Thoracic aorta (tissue), 2 donors: Measurements from ENCODE around the gene VIP. TPM values are rescaled to one million over a fixed set of nuclear protein-coding genes. Genes with fewer than 3 reads are reported as not detected.

Experiments
- ATAC-seq: fragments of 150-250 bp; one replicate; pipeline ENCODE4 v1.8.0; 2017; ENCODE audit warnings: low read depth; ENCODE audit not compliant: insufficient number of reproducible peaks, low FRiP score
- DNase-seq: peaks from one replicate; pipeline ENCODE4 v3.0.0-alpha.2; 2020; ENCODE audit warnings: low spot score
- H3K27ac ChIP-seq, 2 donors: fragments of 200-600 bp; sonication (generic); 1 replicate in 1 of 2; 2 replicates in 1 of 2; pipeline ENCODE4 v1.5.1; 2016; ENCODE audit warnings: mild to moderate bottlenecking in 2 of 2, moderate library complexity in 2 of 2
- H3K27me3 ChIP-seq: fragments of 200-600 bp; sonication (generic); replicated peaks from 2 replicates; pipeline ENCODE4 v1.6.0; 2016; ENCODE audit warnings: mild to moderate bottlenecking; ENCODE audit not compliant: insufficient read depth
- H3K36me3 ChIP-seq: fragments of 200-600 bp; sonication (generic); one replicate; pipeline ENCODE4 v1.5.1; 2016
- H3K4me1 ChIP-seq, 2 donors: fragments of 200-600 bp; sonication (generic); 1 replicate in 1 of 2; 2 replicates in 1 of 2; pipeline versions ENCODE4 v1.5.1 to v1.6.0; 2016; ENCODE audit warnings: low read depth in 2 of 2, mild to moderate bottlenecking in 1 of 2; ENCODE audit not compliant: control insufficient read depth in 1 of 2
- H3K4me3 ChIP-seq: fragments of 200-600 bp; sonication (generic); 2 replicates; pipeline ENCODE4 v1.5.1; 2016; ENCODE audit warnings: mild to moderate bottlenecking
- H3K9me3 ChIP-seq: fragments of 200-600 bp; sonication (generic); 2 replicates; pipeline ENCODE4 v1.5.1; 2016
- CTCF ChIP-seq: fragments of 200-600 bp; sonication (generic); IDR thresholded peaks from one replicate; pipeline ENCODE4 v1.5.1; 2019; ENCODE audit warnings: antibody characterized with exemption
- total RNA-seq, 2 donors: library from RNA; depleted of rRNA; stranded (reverse); fragments of >200 nt; gene quantifications; one replicate each; pipeline versions ENCODE4 v1.1.0 to v1.2.3, GENCODE V29; 2016

The VIP gene
- total RNA-seq, 2 donors from 2014 or later, result 0.63 TPM; not detected in 1

DNA sequence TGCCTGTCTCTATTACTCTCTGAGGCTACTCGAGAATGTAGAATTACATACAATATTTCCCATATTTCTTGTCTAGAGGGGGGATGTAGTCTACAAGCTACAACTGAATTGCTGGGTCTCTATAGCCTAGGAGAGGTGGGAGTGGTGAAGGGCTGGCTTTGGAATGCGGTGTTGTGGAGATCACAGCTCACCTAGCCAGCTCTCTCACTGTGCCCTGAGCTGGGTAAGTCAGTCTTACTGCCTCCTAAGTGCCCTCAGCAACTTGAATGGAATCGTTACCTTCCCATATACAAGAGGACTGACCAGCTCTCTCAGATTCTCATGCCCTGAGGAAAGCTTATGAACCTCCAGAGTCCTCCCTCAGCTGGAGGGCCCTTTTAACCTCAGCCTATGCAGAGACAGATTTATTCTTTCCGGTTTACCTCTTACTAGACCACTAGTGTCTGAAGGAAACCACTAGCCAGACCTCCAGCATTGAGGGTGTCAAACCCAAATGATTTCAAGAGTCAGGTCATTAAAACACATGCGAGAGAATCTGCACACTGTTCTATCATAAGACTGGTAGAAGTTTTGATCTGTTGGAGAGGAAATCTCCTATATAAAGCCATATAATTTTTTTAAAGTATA, 20.6 kb downstream of the VIP start:
- Histone ChIP-seq H3K27me3 (no peaks in the 10 kb centered on the region), H3K4me3 (no peak overlapping the region), H3K9me3 (no peaks in the 10 kb centered on the region), H3K27ac (no peak overlapping the region), H3K4me1 (no peaks in the 10 kb centered on the region), H3K36me3 (no peaks in the 10 kb centered on the region)
- ATAC-seq (no peak), DNase-seq (no peak)
- TF ChIP-seq CTCF, result no peak

GRCh38 chr6:152775428-152775827, 24.8 kb downstream of the VIP start:
- Histone ChIP-seq H3K27ac (no peak overlapping the region), H3K27me3 (no peaks in the 10 kb centered on the region), H3K9me3 (no peaks in the 10 kb centered on the region), H3K4me1 (no peaks in the 10 kb centered on the region), H3K4me3 (no peak overlapping the region), H3K36me3 (no peaks in the 10 kb centered on the region)
- DNase-seq, result no peak
- ATAC-seq, result no peak
- TF ChIP-seq CTCF, result no peak

GRCh38 chr6:152776833-152777232, 26.2 kb downstream of the VIP start:
- TF ChIP-seq CTCF, result no peak

GRCh38 chr6:152783217-152783878, 32.8 kb downstream of the VIP start:
- no peak overlapping the region for H3K27ac ChIP-seq
- H3K36me3 ChIP-seq, result no peaks in the 10 kb centered on the region
- H3K4me1 ChIP-seq, result no peaks in the 10 kb centered on the region
- H3K4me3 ChIP-seq, result no peak overlapping the region
- ATAC-seq (no peak), DNase-seq (no peak)
- no peaks in the 10 kb centered on the region for H3K9me3 ChIP-seq
- no peaks in the 10 kb centered on the region for H3K27me3 ChIP-seq
- no peak for TF ChIP-seq CTCF

More at GRCh38 chr6:152776833-152777232, 26.2 kb downstream of the VIP start:
- no peak for DNase-seq
- no peak overlapping the region for H3K27ac ChIP-seq
- no peaks in the 10 kb centered on the region for H3K4me1 ChIP-seq
- no peak overlapping the region for H3K4me3 ChIP-seq
- ATAC-seq, result no peak
- H3K9me3 ChIP-seq, result no peaks in the 10 kb centered on the region
- H3K36me3 ChIP-seq, result no peaks in the 10 kb centered on the region
- H3K27me3 ChIP-seq, result no peaks in the 10 kb centered on the region

DNA sequence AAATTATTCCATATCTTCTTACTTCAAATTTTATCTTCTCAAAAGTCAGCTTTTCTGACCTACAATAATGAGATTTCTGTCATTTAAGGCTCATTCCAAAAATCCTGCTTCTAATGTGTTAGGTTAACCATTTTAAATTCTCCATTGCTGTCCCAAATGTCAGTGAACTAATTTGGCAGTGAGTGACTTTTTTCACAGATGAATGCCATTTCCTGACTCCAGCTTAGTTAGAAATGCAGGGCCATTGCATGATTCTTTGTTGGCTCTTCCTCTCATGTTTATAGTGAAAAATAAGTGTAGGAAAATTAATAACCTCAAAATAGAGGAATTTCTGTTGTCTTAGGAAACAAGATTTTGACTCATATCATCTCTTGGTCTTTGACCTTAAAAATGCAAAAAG, 44.1 kb downstream of the VIP start:
- no peak for ATAC-seq
- no peak for DNase-seq
- TF ChIP-seq CTCF, result no peak

More for the DNA sequence above, 44.1 kb downstream of the VIP start:
- Histone ChIP-seq H3K4me3 (no peak overlapping the region), H3K27ac (no peak overlapping the region), H3K9me3 (no peaks in the 10 kb centered on the region), H3K4me1 (no peaks in the 10 kb centered on the region), H3K36me3 (no peaks in the 10 kb centered on the region), H3K27me3 (no peaks in the 10 kb centered on the region)
